ENCODE measurements around the gene DNAJA2. TPM values are rescaled to one million over a fixed set of nuclear protein-coding genes. Genes with fewer than 3 reads are reported as not detected.

The DNAJA2 gene
- total and polyA plus RNA-seq, 9 of the 15 experiments (the other 6 are each of a cell fraction or from before 2014, with no cell fraction given), result 24.1 to 75.9 (median 50.7) TPM

DNA sequence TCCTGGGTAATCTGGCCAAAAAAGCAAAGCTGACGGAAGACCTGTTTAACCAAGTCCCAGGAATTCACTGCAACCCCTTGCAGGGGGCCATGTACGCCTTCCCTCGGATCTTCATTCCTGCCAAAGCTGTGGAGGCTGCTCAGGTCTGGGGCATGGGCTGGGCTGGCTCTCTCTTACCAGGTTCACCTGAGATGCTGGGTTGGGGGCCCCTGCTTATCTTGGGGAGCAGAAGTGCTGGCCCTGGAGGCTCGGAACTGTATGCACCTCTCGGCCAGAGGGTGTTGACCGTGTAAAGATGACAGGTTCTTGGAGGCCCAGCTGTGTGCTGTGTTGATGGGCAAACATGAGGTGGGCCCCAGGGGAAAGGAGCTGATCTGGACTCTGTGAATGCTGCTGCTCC, 49.1 kb downstream of the DNAJA2 start:
- peaks cover 0 to 9% of the 10 kb centered on the region in 2 experiments; a peak in 4 of 5 replicates for H3K4me1 ChIP-seq (replicated peaks in 1 of 2; ENCODE audit: control insufficient read depth in 2 of 2, insufficient read depth in 2 of 2, low read length in 2 of 2)
- no peak overlapping the region for H3K27ac ChIP-seq (ENCODE audit: extremely low read depth, low read depth, low read length)
- H3K27me3 ChIP-seq (ENCODE audit: control insufficient read depth in 2 of 2, insufficient read depth in 2 of 2, low read length in 2 of 2), result no peaks in the 10 kb centered on the region
- DNase-seq (ENCODE audit: extremely low read depth in 1 of 4, low spot score in 3 of 4) (no peak), ATAC-seq (no peak), FAIRE-seq (no peak)
- H3K4me2 ChIP-seq (ENCODE audit: insufficient read depth, low read length), result no peak overlapping the region
- no peak overlapping the region for H3K4me3 ChIP-seq
- in situ Hi-C loops (cut with MboI), result loop anchor here (25.0 kb wide), 1 partner anchor 262 kb away; no protein-coding TSS in a partner anchor
- BruUV-seq (replicated peaks), result no TSS peak
- no peak overlapping the region for H2AFZ ChIP-seq (ENCODE audit: low read depth, low read length)
- 0 out of 2 replicates have a peak, but pooled peaks cover under 1% of the 10 kb centered on the region for H4K20me1 ChIP-seq (replicated peaks; ENCODE audit: control insufficient read depth, insufficient read depth, low read length)
- ChIA-PET POLR2A (interaction anchor here (1.2 kb wide), 1 partner anchor 70 kb away, joined by 3 read pairs; no protein-coding TSS in a partner anchor), CTCF (ENCODE audit: low intra/inter-chr PET ratio) (no interaction called here)
- H3K9me3 ChIP-seq (replicated peaks; ENCODE audit: control insufficient read depth, insufficient read depth, low read depth, low read length), result no peaks in the 10 kb centered on the region
- TF ChIP-seq ZNF133 (CRISPR knock-in tag; IDR thresholded peaks at IDR 0.05) (no peak), RBBP5 (IDR thresholded peaks at IDR 0.05; ENCODE audit: borderline replicate concordance, insufficient read depth, low read length, poor library complexity, severe bottlenecking) (no peak), TBP (optimal IDR thresholded peaks at IDR 0.05; ENCODE audit: low read depth, low read length) (no peak)
- TF ChIP-seq, protein P1, sequence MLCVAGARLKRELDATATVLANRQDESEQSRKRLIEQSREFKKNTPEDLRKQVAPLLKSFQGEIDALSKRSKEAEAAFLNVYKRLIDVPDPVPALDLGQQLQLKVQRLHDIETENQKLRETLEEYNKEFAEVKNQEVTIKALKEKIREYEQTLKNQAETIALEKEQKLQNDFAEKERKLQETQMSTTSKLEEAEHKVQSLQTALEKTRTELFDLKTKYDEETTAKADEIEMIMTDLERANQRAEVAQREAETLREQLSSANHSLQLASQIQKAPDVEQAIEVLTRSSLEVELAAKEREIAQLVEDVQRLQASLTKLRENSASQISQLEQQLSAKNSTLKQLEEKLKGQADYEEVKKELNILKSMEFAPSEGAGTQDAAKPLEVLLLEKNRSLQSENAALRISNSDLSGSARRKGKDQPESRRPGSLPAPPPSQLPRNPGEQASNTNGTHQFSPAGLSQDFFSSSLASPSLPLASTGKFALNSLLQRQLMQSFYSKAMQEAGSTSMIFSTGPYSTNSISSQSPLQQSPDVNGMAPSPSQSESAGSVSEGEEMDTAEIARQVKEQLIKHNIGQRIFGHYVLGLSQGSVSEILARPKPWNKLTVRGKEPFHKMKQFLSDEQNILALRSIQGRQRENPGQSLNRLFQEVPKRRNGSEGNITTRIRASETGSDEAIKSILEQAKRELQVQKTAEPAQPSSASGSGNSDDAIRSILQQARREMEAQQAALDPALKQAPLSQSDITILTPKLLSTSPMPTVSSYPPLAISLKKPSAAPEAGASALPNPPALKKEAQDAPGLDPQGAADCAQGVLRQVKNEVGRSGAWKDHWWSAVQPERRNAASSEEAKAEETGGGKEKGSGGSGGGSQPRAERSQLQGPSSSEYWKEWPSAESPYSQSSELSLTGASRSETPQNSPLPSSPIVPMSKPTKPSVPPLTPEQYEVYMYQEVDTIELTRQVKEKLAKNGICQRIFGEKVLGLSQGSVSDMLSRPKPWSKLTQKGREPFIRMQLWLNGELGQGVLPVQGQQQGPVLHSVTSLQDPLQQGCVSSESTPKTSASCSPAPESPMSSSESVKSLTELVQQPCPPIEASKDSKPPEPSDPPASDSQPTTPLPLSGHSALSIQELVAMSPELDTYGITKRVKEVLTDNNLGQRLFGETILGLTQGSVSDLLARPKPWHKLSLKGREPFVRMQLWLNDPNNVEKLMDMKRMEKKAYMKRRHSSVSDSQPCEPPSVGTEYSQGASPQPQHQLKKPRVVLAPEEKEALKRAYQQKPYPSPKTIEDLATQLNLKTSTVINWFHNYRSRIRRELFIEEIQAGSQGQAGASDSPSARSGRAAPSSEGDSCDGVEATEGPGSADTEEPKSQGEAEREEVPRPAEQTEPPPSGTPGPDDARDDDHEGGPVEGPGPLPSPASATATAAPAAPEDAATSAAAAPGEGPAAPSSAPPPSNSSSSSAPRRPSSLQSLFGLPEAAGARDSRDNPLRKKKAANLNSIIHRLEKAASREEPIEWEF (CRISPR knock-in tag; IDR thresholded peaks at IDR 0.05), result no peak
- no peaks in the 10 kb centered on the region for H3K36me3 ChIP-seq (ENCODE audit: control insufficient read depth, insufficient read depth, low read length)
- no peaks in the 10 kb centered on the region for H3K9me1 ChIP-seq (ENCODE audit: control insufficient read depth, insufficient read depth, low read length)
- H3K9ac ChIP-seq (ENCODE audit: insufficient read depth in 1 of 2, low read depth in 2 of 2, low read length in 2 of 2), result no peak overlapping the region
- no peaks in the 10 kb centered on the region for H3K79me2 ChIP-seq (ENCODE audit: control insufficient read depth, insufficient read depth, low read length)
- intact Hi-C loops (cut with micrococcal nuclease), result no loop called here
- WGBS (ENCODE audit: insufficient coverage, low coverage, missing lambda C conversion rate), result 68% methylated on average over 6 of the region's 6 CpGs
